KMS-11 (cell line): Measurements from ENCODE around the gene NECAB2.

Source experiments
- H2AFZ ChIP-seq: fragments of 200-600 bp; sonication (generic); 2 replicates; pipeline ENCODE4 v1.6.1; 2016; ENCODE audit warnings: antibody characterized with exemption, mixed run types, low read depth
- H3K27ac ChIP-seq: fragments of 200-600 bp; sonication (generic); 2 replicates; pipeline ENCODE4 v1.6.1; 2016; ENCODE audit warnings: mild to moderate bottlenecking, mixed run types
- H3K27me3 ChIP-seq: fragments of 200-600 bp; sonication (generic); 2 replicates; pipeline ENCODE4 v1.6.1; 2017; ENCODE audit warnings: mild to moderate bottlenecking, low read depth, mixed run types, moderate library complexity; ENCODE audit not compliant: insufficient read depth
- H3K36me3 ChIP-seq: fragments of 200-600 bp; sonication (generic); 2 replicates; pipeline ENCODE4 v1.6.1; 2017; ENCODE audit warnings: mild to moderate bottlenecking, mixed run types; ENCODE audit not compliant: insufficient read depth
- H3K4me1 ChIP-seq: fragments of 200-600 bp; sonication (generic); 2 replicates; pipeline ENCODE4 v1.6.1; 2016; ENCODE audit warnings: mild to moderate bottlenecking, low read depth, mixed run types; ENCODE audit not compliant: poor library complexity, severe bottlenecking
- H3K4me2 ChIP-seq: fragments of 200-600 bp; sonication (generic); 2 replicates; pipeline ENCODE4 v1.7.0; 2016; ENCODE audit warnings: mild to moderate bottlenecking, mixed run types
- H3K4me3 ChIP-seq: fragments of 200-600 bp; sonication (generic); IDR thresholded peaks from 2 replicates; pipeline ENCODE4 v1.6.1; 2017; ENCODE audit warnings: low read depth, low read length, mixed read lengths; ENCODE audit not compliant: insufficient read depth
- H3K79me2 ChIP-seq: fragments of 200-600 bp; sonication (generic); 2 replicates; pipeline ENCODE4 v1.6.1; 2016; ENCODE audit warnings: low read depth, mixed run types; ENCODE audit not compliant: insufficient read depth
- H3K9ac ChIP-seq: fragments of 200-600 bp; sonication (generic); 2 replicates; pipeline ENCODE4 v1.6.1; 2016; ENCODE audit warnings: mild to moderate bottlenecking, mixed run types
- H4K20me1 ChIP-seq: fragments of 200-600 bp; sonication (generic); 2 replicates; pipeline ENCODE4 v1.6.1; 2016; ENCODE audit warnings: mild to moderate bottlenecking, mixed run types; ENCODE audit not compliant: insufficient read depth
- TF ChIP-seq, protein P1 (sequence below): fragments of 200-600 bp; sonication (generic); conservative IDR thresholded peaks from 2 replicates; pipeline ENCODE4 v1.6.1; 2017; ENCODE audit warnings: low read depth, mild to moderate bottlenecking, antibody characterized with exemption, low read length, moderate library complexity, mixed read lengths

NECAB2 gene

DNA sequence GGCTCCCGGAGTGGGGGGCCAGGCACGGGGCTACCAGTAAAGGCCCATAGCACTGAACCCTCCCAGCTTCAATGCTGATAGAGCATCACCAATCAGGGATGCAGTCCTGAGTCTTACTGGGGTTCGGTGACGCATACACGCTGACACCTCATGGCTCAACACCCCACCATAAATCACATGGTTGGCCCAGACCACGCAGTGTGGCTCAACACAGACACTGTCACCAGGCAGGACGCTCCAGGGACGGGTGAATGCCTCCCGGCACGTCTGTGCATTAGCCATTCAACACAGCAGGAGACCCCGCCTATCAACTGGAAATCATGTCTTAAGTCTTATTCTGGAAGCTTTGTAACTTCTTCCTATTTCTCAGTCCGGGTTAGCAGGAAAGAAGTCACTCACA lies 35.0 kb downstream of the NECAB2 start:
- Histone ChIP-seq H3K79me2 (no peaks in the 10 kb centered on the region), H3K27ac (no peak overlapping the region), H3K4me1 (no peaks in the 10 kb centered on the region), H2AFZ (no peak overlapping the region), H3K4me3 (no peak overlapping the region), H3K27me3 (peaks cover 53% of the 10 kb centered on the region), H3K4me2 (no peak overlapping the region), H4K20me1 (no peaks in the 10 kb centered on the region), H3K36me3 (no peaks in the 10 kb centered on the region), H3K9ac (no peak overlapping the region)
- TF ChIP-seq, protein P1, sequence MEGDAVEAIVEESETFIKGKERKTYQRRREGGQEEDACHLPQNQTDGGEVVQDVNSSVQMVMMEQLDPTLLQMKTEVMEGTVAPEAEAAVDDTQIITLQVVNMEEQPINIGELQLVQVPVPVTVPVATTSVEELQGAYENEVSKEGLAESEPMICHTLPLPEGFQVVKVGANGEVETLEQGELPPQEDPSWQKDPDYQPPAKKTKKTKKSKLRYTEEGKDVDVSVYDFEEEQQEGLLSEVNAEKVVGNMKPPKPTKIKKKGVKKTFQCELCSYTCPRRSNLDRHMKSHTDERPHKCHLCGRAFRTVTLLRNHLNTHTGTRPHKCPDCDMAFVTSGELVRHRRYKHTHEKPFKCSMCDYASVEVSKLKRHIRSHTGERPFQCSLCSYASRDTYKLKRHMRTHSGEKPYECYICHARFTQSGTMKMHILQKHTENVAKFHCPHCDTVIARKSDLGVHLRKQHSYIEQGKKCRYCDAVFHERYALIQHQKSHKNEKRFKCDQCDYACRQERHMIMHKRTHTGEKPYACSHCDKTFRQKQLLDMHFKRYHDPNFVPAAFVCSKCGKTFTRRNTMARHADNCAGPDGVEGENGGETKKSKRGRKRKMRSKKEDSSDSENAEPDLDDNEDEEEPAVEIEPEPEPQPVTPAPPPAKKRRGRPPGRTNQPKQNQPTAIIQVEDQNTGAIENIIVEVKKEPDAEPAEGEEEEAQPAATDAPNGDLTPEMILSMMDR: no peak

DNA sequence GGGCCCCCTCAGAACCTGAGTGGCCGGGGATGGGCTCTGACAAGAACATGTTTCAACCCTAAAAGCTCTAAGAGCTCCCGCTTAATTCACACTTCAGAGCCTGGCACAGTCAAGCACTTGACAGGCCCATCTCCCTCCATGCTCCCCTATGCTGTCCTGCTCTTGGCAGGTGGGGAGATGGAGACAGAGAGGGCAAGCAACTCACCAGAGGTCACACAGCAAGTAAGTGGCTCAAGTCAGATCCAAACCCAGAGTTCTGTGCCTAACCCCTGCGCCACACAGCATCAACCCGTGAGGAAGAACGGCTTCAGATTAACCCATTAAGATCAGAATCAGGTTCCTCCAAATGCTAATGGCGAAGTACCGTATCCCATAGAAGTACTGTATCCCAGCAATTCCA lies 36.4 kb downstream of the NECAB2 start:
- no peak overlapping the region for H3K4me2 ChIP-seq
- no peak overlapping the region for H3K27ac ChIP-seq
- TF ChIP-seq, protein P1: no peak
- no peaks in the 10 kb centered on the region for H3K79me2 ChIP-seq
- H3K4me1 ChIP-seq: no peaks in the 10 kb centered on the region
- H3K4me3 ChIP-seq: no peak overlapping the region
- H3K36me3 ChIP-seq: no peaks in the 10 kb centered on the region
- peaks cover 65% of the 10 kb centered on the region for H3K27me3 ChIP-seq
- H3K9ac ChIP-seq: no peak overlapping the region
- no peaks in the 10 kb centered on the region for H4K20me1 ChIP-seq
- H2AFZ ChIP-seq: no peak overlapping the region

DNA sequence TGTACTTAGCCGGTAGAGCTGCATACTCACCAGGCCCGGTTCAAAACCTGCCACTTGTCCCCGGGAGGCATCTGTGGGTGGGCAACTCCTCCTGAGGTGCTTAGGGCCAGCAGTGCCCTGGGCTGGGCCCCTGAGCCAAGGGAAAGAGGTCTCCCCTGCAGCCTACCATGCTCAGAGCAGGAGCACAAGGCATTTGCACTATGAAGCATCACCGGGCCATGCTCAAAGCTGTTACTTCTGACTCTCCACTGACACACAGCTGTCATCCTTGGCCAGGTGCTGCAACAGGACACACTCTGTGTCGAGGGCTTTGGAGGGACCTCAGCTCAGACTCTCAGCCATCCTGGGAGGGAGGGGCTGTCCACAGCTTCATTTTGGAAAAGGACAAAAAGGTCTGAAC lies 37.3 kb downstream of the NECAB2 start:
- Histone ChIP-seq H4K20me1 (no peaks in the 10 kb centered on the region), H3K4me2 (no peak overlapping the region), H3K4me3 (no peak overlapping the region), H3K27ac (no peak overlapping the region), H3K36me3 (no peaks in the 10 kb centered on the region), H3K4me1 (no peaks in the 10 kb centered on the region), H2AFZ (no peak overlapping the region), H3K79me2 (no peaks in the 10 kb centered on the region), H3K27me3 (peaks cover 70% of the 10 kb centered on the region), H3K9ac (no peak overlapping the region)
- TF ChIP-seq, protein P1: no peak

DNA sequence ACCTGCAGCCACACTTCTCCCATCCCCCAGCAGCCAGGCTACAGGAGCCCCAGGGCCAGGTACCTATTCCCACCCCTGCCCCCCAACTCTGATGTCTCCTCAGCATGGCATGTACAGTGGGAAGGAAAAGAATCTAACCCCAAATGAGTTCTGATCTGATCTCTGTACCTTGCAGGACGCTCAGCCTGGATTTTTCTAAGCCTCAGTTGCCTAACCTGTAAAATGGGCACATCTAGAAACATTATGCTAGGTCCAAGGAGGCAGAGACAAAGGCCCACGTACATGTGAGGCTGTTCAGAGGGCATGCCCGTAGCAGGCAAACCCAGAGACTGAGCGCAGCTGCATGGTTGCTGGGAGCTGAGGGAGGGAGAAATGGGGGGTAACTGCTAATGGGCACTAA lies 39.5 kb downstream of the NECAB2 start:
- TF ChIP-seq, protein P1: no peak
- no peak overlapping the region for H3K4me3 ChIP-seq
- H4K20me1 ChIP-seq: no peaks in the 10 kb centered on the region
- H3K27me3 ChIP-seq: peaks cover 80% of the 10 kb centered on the region
- H3K4me1 ChIP-seq: no peaks in the 10 kb centered on the region
- no peak overlapping the region for H3K4me2 ChIP-seq
- no peak overlapping the region for H2AFZ ChIP-seq
- no peak overlapping the region for H3K9ac ChIP-seq
- H3K27ac ChIP-seq: no peak overlapping the region
- H3K79me2 ChIP-seq: no peaks in the 10 kb centered on the region
- no peaks in the 10 kb centered on the region for H3K36me3 ChIP-seq
